Cardiac ventricle fibroblast (primary cell): ENCODE results near the gene HYPK. TPM values are rescaled to one million over a fixed set of nuclear protein-coding genes. Genes with fewer than 3 reads are reported as not detected.

Experiments used
- total RNA-seq: library from RNA; depleted of rRNA; stranded (reverse); fragments of >200 nt; gene quantifications from 2 replicates; pipeline ENCODE4 v1.2.3, GENCODE V29; 2015

HYPK gene
- total RNA-seq, result 5.9 and 14.2 TPM in 2 replicates

GRCh38 chr15:43800286-43801141, at the start of gene HYPK:
Gene HYPK (plus strand): TSS chr15:43800599. CDS start chr15:43800623, 24 bp downstream.

GRCh38 chr15:43776718-43777266, 23.6 kb upstream of the HYPK start, which contains the start of gene ELL3:
Gene ELL3 (minus strand): TSS chr15:43776966. CDS start chr15:43776901, 65 bp downstream.

GRCh38 chr15:43791993-43792760, 8.2 kb upstream of the HYPK start, which contains the start of gene SERF2:
Gene SERF2 (plus strand): TSS chr15:43792320. CDS start chr15:43792377, 57 bp downstream.

GRCh38 chr15:43799945-43800285, 484 bp upstream of the HYPK start, which contains the start of gene SERINC4:
Gene SERINC4 (minus strand): TSS chr15:43800220. CDS start chr15:43799986, 234 bp downstream.

GRCh38 chr15:43824302-43825246, 24.2 kb downstream of the HYPK start, which contains the start of gene MFAP1:
Gene MFAP1 (minus strand): TSS chr15:43824690. CDS start chr15:43824569, 121 bp downstream.

GRCh38 chr15:43826508-43827341, 26.3 kb downstream of the HYPK start, which contains the start of gene WDR76:
Gene WDR76 (plus strand): TSS chr15:43827002. CDS start chr15:43827033, 31 bp downstream.

Other genes starting within 250 kb of the HYPK start
- 3.3 and 3.8 TPM in 2 replicates for gene PPIP5K1, start 210.4 kb upstream of the HYPK start, total RNA-seq
- 0.39 TPM in 1 of 2 replicates, not detected in the other for gene CKMT1B, start 206.6 kb upstream of the HYPK start, total RNA-seq
- not detected in 2 replicates for gene STRC, start 181.8 kb upstream of the HYPK start, total RNA-seq
- gene CATSPER2, start 151.8 kb upstream of the HYPK start, total RNA-seq, result 0.19 TPM in 1 of 2 replicates, not detected in the other
- 0.06 TPM in 1 of 2 replicates, not detected in the other for gene CKMT1A, start 106.7 kb upstream of the HYPK start, total RNA-seq
- 310 and 311 TPM in 2 replicates for gene PDIA3, start 54.2 kb upstream of the HYPK start, total RNA-seq
- 0.37 and 1.3 TPM in 2 replicates for gene ELL3, start 23.6 kb upstream of the HYPK start, total RNA-seq
- 1,535 and 1,868 TPM in 2 replicates for gene SERF2, start 8.3 kb upstream of the HYPK start, total RNA-seq
- not detected in 2 replicates for gene SERINC4, start 379 bp upstream of the HYPK start, total RNA-seq
- gene MFAP1, start 24.1 kb downstream of the HYPK start, total RNA-seq, result 16.2 and 16.8 TPM in 2 replicates
- gene WDR76, start 26.4 kb downstream of the HYPK start, total RNA-seq, result 2.9 and 5.9 TPM in 2 replicates